ENCODE measurements around the gene FADS6. TPM values are rescaled to one million over a fixed set of nuclear protein-coding genes. Genes with fewer than 3 reads are reported as not detected.

FADS6 gene
- polyA plus RNA-seq, 1 donor from 2014 or later: not detected

GRCh38 chr17:74858672-74859458 lies 34.6 kb downstream of the FADS6 start:
- TF ChIP-seq SMC3 (conservative IDR thresholded peaks at IDR 0.05; ENCODE audit: poor library complexity): no peak
- no peak for TF ChIP-seq REST (IDR thresholded peaks at IDR 0.05; ENCODE audit: borderline replicate concordance)
- no peak for TF ChIP-seq POLR2AphosphoS5 (IDR thresholded peaks at IDR 0.05)
- no peak for TF ChIP-seq TAF1 (IDR thresholded peaks at IDR 0.05; ENCODE audit: low read depth)
- TF ChIP-seq EP300 (conservative IDR thresholded peaks at IDR 0.05; ENCODE audit: poor library complexity, severe bottlenecking): no peak
- TF ChIP-seq CTCF (IDR thresholded peaks at IDR 0.05; ENCODE audit: poor library complexity, severe bottlenecking): no peak
- no peak for TF ChIP-seq MXI1 (conservative IDR thresholded peaks at IDR 0.05; ENCODE audit: poor library complexity, severe bottlenecking)

GRCh38 chr17:74857191-74857590 lies 36.2 kb downstream of the FADS6 start:
- Histone ChIP-seq H3K27me3 (ENCODE audit: insufficient read depth, low read depth, low read length) (peaks cover 93% of the 10 kb centered on the region), H3K9me3 (ENCODE audit: low read length) (no peaks in the 10 kb centered on the region), H3K4me3 (ENCODE audit: low read length) (no peak overlapping the region), H3K4me2 (ENCODE audit: low read length) (no peak overlapping the region), H3F3A (ENCODE audit: insufficient read depth, low read length, poor library complexity, severe bottlenecking) (no peaks in the 10 kb centered on the region), H3K79me2 (replicated peaks; ENCODE audit: insufficient read depth, low read length) (no peaks in the 10 kb centered on the region), H3K9ac (ENCODE audit: low read length) (no peak overlapping the region), H3K27ac (ENCODE audit: low read length) (no peak overlapping the region), H4K20me1 (ENCODE audit: insufficient read depth) (no peaks in the 10 kb centered on the region), H3K36me3 (ENCODE audit: insufficient read depth, low read length) (no peaks in the 10 kb centered on the region), H2AFZ (ENCODE audit: low read depth, low read length) (no peak overlapping the region), H3K9me2 (ENCODE audit: insufficient read depth, low read length) (no peaks in the 10 kb centered on the region)
- no peak for TF ChIP-seq REST (IDR thresholded peaks at IDR 0.05; ENCODE audit: borderline replicate concordance)
- TF ChIP-seq EP300 (conservative IDR thresholded peaks at IDR 0.05; ENCODE audit: poor library complexity, severe bottlenecking): peak; percentile 16

More at GRCh38 chr17:74858672-74859458, 34.6 kb downstream of the FADS6 start:
- Histone ChIP-seq H3K9ac (ENCODE audit: low read length) (no peak overlapping the region), H3F3A (ENCODE audit: insufficient read depth, low read length, poor library complexity, severe bottlenecking) (no peaks in the 10 kb centered on the region), H3K4me3 (ENCODE audit: low read length) (peak overlapping the region; percentile 60), H3K4me2 (ENCODE audit: low read length) (no peak overlapping the region), H3K9me3 (ENCODE audit: low read length) (no peaks in the 10 kb centered on the region), H3K27me3 (ENCODE audit: insufficient read depth, low read depth, low read length) (peaks cover 83% of the 10 kb centered on the region), H3K27ac (ENCODE audit: low read length) (no peak overlapping the region), H3K79me2 (replicated peaks; ENCODE audit: insufficient read depth, low read length) (no peaks in the 10 kb centered on the region), H4K20me1 (ENCODE audit: insufficient read depth) (no peaks in the 10 kb centered on the region), H3K36me3 (ENCODE audit: insufficient read depth, low read length) (no peaks in the 10 kb centered on the region), H3K9me2 (ENCODE audit: insufficient read depth, low read length) (no peaks in the 10 kb centered on the region), H2AFZ (ENCODE audit: low read depth, low read length) (no peak overlapping the region)
